Hindlimb muscle (tissue), 1 donor: ENCODE measurements around the gene PPP1R12B. TPM values are rescaled to one million over a fixed set of nuclear protein-coding genes. Genes with fewer than 3 reads are reported as not detected.
"Not testable (repeated sequence)": the region's sequence is repeated elsewhere in the genome, so short reads cannot be mapped to it uniquely, and the experiment has no call there.

Experiments
- DNase-seq: peaks from one replicate; pipeline ENCODE4 v3.0.0-alpha.2; 2013
- polyA plus RNA-seq: library from polyadenylated mRNA; unstranded; fragments of 120-200 nt; gene quantifications from one replicate; pipeline ENCODE4 v1.2.1, GENCODE V29; 2013; ENCODE audit not compliant: insufficient read length

The PPP1R12B gene
- polyA plus RNA-seq, 1 donor = 75.6 TPM

DNA sequence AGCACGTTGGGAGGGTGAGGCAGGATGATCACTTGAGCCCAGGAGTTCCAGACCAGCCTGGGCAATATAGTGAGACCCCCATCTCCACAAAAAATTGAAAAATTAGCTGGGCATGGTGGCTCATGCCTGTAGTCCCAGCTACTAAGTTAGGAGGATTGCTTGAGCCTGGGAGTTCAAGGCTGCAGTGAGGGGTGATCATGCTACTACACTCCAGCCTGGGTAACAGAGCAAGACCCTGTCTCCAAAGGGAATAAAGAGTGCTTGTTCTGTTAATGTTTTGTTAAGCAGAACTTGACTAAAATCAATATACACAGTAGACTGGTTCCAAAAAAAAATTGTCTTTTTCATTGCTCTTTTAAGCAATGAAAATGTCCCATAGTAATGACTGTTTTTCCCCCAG lies 215.3 kb downstream of the PPP1R12B start:
- no peak for DNase-seq

DNA sequence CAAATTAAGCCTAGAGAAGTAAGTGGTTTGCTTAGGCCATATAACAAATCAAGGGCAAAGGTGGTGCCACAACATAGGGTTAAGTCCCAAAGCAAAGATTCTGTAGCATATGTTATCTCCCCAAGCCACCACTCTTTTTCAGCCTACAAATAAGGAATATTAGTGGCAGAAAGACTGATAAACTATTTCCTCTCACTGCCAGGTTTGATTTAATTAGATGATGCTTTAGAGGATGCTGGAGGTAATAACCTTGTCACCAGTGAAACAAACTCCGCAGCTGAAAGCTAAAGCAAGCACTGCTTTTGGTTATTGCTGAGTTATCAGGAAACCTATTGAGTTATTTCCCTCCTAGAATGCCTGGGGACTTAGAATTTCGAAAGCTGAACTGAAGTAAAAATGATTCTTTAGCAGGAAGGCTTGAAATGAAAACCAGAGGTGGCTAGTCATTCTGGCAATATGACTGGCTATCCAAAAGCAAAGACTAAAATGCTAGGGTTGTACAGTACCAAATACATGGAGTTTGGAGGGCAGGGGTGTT lies 216.5 kb downstream of the PPP1R12B start:
- DNase-seq = no peak

DNA sequence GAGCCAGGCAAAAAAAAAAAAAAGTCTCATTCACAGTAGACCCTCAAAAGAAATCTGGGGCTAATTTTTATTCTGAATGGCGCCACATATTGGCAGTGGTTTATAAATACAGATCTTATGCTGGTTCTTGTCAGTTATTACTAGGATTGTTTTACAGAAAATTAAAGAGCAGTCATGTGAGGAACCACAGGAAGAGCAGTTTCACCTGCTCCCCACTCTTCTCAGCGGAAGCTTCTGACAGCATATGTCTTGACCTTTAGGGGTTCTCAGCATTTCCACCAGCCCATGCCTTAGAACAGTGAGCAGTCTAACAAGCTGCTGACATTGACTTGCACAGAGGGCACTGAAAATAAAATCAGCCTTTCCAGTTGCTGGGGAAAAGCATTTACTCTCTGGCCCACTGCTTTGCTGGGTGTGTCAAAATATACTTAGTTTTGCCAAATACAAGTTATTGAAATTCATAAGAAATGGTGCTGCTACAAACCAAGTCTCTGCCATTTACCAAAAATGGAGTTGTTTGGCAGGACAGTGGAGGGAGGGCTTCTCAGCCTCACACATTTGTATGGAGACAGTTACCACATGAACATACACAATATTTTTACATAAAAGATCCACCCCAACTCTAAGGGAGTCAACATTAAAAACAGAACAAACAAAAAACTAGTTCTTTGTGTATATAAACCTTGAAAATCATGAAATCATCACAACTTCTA lies 217.5 kb downstream of the PPP1R12B start:
- no peak for DNase-seq

DNA sequence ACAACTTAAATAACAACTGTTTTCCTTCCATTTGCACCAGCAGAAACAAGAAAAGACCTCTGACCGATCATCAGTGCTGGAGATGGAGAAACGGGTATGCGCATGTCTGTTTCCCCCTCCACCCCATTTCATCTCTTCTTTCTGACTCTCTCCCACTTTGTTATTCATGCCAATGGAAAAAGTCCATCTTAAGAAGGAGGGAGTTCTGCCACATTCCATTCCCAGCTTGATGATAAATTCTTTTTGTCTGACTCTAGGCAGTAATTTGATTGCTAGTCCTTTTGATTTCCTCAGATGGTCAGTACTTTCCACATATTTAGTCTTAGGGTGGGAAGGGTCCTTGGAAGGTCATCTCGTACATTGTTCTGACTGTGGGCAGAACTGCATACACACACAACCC lies 219.2 kb downstream of the PPP1R12B start:
- no peak for DNase-seq

DNA sequence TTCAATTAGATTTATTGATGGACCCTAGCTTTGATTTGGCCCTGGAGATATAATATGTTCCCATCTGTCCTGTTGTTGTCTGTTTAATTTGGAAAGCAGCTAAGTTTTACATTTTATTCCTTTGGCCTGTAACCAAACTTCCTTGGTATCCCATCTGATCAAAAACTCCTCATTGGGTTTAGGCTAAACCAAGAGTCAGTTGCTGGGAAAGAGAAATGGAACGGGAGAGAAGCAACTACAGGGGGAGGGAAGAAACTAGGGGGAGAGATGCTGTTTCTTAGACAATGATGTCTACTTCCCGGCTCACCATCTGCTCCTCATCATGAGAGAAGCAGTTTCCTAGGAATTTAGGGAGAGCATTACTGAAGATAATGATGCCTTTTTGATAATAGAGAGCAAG lies 219.9 kb downstream of the PPP1R12B start:
- DNase-seq = no peak

DNA sequence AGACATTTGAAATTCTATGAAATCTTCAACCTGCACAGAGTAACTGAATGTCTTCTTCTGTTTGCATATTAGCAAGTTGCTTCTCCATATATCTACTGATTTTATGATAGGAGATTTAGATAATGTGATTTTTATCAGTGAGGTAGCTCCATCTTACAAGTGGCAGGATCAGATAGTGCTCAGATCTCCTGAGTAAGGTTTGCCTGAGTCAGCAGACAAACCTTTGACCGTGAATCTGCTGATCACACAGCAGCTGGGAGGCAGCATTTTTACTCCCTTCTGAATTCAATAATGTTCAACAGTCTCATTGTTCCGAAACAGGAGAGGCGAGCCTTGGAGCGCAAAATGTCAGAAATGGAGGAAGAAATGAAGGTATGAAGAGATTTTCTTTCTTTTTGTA lies 220.3 kb downstream of the PPP1R12B start:
- no peak for DNase-seq

DNA sequence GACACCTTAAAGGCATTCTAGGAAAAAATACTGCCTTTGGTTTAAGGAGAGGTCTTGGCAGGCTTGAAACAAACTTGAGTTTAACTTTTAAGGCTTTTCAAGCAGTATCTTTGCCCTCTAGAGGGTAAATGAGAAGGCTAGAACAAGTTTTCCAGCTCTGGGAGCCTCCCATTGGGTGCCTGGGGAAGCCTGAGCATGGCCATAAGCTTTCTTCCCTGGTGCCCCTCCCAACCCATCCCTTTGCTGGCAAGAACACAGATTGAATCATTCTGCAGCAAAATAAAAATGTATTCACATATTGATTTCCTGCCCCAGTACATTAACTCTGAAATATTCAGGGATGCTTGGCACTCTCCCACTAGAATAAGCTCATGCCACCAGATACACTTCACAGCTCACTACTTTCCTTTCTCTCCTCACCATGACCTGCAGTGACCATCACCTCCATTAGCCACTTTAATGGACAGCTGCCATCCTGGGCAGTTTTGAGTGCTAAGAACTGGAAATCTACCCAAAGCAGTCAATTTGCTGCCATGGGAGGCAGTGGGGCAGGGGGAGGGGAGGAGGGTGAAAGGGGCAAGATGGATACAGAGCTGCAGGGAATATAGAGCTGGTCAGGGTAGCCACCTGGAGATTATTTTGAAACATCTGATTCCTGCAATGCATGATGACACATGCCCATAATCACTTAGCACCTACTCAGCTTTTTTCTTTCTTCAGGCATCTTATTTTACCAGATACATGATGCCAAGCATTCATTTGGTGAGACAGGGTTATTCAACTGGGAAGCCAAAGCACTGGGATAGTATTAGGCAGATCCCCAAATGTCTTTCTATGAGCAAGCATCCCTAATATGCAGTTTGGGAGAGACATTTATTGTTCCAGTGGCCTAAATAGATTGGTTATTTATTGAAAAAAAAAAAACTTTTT lies 221.2 kb downstream of the PPP1R12B start:
- DNase-seq = no peak

DNA sequence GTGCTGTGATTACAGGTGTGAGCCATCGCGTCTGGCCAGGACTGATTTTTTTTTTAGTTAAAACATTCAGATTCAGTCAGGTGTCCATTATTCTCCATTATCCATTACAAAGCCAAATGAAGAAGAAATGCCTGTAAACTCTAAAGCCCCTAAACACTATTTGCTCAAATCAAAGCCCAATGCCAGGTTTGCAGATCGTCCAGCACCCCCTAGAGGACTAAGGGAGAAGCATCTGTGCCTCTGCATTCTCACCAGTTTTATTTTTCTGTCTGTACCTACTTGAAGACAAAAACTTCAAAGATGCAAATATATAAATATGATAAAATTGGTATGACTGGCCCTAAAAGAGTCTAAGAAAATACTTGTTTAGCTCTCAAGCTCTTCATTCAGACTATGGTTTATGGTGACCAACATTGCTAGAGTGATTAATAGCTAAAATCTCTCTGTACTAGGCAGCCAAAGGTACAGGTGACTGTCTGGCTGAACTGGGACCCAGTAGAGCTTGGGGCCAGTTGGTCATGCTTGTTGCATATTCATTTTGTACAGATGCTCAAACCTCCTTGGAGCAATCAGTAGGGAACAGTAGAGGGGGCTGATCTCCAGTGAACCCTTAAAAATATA lies 223.3 kb downstream of the PPP1R12B start:
- no peak for DNase-seq

GRCh38 chr1:202572867-202573266 lies 224.4 kb downstream of the PPP1R12B start:
- no peak for DNase-seq

- no peak for DNase-seq
These were observed 227.6 kb downstream of the PPP1R12B start for GRCh38 chr1:202575918-202576653.

- no peak for DNase-seq
These were observed 228.3 kb downstream of the PPP1R12B start for GRCh38 chr1:202576816-202577215.

DNA sequence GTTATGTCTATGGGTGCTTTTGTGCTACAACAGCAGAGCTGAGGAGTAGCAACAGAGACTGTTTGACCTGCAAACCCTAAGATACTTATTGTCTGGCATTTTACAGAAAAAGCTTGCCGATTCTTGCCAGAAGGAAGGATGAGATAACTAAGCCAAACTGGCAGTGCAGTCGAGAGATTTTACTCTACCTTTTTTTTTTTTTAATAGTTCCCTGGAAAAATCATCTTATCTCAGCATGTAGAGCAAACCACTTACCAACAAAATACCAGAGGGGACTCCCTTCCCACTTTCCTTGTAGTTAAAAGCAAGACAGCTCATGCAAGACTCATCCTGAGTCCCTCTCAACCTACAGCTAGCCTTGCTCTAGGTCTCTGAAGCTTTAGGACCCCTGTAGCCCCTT lies 228.9 kb downstream of the PPP1R12B start:
- no peak for DNase-seq

DNA sequence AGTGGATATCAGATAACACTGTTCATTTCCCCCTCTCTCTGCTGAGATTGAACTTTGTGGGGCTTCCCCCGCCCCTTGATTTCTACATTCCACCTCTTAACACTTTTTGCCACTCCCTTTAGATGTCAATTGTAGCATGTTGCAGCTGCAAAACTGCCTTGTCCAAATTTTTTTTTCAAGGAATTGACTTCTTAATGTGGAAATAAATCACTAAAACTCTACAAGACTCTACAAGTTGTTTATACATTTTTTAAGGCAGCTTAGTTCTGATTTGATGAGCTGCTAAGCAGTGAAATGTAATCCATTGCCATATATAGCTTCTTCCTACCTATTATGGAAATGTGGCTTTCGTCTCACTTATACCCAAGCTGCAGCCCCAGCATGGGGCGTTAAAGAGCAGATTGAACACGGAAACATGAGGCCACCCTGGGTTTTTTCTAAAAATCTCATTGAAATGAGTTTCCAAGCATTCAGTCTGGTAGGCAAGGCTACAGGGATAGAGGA lies 229.6 kb downstream of the PPP1R12B start:
- no peak for DNase-seq

GRCh38 chr1:202578565-202578964 lies 230.1 kb downstream of the PPP1R12B start:
- no peak for DNase-seq

DNA sequence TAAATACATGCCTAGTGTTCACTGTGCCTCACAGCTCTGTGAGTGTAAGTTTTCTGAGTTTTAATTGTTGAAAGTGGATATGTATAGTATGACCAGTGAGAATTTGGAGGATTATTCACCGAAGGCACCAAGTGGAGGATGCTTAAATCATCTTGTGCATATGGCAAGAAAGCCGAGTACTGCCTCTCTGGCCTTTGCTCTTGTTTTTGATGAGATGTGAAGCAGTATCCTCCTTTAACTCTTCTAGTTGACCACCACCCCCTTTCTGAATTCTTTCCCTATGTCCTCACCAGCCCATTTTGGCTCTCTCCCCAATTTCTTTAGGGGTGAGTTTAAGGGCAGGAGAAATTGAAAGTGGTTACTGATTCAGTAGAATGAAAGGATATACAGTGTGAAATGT lies 231.3 kb downstream of the PPP1R12B start:
- no peak for DNase-seq

- DNase-seq = no peak
These were observed 232.1 kb downstream of the PPP1R12B start for GRCh38 chr1:202580619-202581018.

GRCh38 chr1:202582350-202582749 lies 233.9 kb downstream of the PPP1R12B start:
- DNase-seq = not testable (repeated sequence)

DNA sequence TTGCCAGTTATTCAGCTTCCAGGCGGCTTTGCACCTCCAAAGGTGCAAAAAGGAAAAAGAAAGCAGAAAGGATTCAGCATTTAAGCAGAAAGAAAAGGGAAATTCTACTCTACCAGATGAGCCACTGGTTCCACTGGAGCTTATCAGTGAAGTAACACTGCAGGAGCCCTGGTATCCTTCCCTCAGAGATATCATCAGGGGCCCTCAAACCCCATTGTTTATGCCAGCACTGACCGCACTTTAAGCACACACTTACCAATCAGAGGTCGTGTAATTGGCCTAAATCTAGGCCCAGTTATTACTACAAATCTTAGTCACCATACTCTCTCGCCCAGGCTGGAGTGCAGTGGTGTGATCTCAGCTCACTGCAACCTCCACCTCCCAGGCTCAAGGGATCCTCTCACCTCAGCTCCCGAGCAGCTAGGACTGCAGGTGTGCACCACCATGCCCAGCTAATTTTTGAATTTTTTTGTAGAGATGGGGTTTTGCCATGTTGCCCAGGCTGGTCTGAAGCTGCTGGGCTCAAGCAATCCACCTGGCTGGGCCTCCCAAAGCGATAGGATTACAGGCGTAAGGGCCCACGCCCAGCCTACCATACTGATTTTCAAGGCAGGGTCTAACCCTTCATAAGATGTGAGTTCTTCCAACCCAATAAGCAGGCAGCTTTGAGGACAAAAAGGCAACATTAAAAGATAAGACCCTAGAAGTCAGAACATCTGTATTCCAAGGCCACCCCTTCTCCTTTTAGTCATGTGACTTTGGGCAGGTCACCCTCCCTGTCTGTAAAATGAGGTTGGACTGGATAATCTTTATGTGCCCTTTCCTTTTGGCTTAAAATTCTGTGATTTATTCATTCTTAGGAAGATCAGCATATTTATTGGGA lies 236.4 kb downstream of the PPP1R12B start:
- DNase-seq = no peak

GRCh38 chr1:202585590-202585933 lies 237.1 kb downstream of the PPP1R12B start:
- no peak for DNase-seq

GRCh38 chr1:202586018-202586821 lies 237.7 kb downstream of the PPP1R12B start:
- no peak for DNase-seq
